ENCODE results near the gene TESK2. TPM values are rescaled to one million over a fixed set of nuclear protein-coding genes. Genes with fewer than 3 reads are reported as not detected.

TESK2 gene
- total RNA-seq, 2 experiments from 2014 or later, result 3.0 to 4.4 TPM

DNA sequence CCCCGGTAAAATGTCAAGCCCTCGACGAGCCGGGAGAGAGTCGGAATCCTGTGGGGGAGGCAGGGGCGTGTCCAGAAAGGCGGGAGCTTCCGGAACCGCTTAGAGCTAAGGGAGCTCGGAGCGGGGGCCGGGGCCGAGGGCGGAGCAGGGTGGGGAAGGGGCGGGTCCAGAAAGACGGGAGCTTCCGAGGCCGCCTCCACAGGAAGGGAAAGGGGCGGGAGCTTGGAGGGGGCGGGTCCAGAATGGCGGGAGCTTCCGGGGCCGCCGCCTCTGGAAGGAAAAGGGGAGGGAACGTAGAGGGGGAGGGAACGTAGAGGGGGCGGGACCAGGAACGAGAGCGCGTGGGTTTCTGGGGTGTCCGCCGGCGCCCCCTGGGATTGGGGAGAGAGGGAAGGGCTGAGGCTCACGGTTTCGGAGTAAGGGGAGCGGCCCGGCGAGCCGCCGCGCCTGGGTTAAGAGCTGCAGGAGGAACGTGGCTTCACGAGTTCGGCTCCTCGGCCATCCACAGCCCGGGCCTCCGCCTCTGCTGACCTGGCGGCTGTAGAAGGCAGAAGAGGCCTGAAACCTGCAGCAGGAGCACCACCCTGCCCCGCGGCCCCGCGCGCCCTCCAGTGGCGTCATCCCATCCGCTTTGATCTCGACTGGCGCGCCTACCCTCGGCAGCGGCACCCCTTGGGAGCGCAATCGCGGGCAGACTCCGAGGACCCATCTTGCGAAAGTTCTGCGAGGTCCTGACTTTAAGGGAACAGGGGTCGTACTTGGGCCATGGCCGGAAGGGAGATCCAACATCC lies 187.2 kb downstream of the TESK2 start:
- peak overlapping the region; percentile 97 for H3K27ac Mint-ChIP-seq
- no peaks in the 10 kb centered on the region for H3K9me3 Mint-ChIP-seq (ENCODE audit: low read depth)
- no peaks in the 10 kb centered on the region for H3K36me3 Mint-ChIP-seq
- peak overlapping the region; percentile 92 for H3K4me3 Mint-ChIP-seq
- H3K27me3 Mint-ChIP-seq, result no peaks in the 10 kb centered on the region
- peak; percentile 89 for ATAC-seq
- CTCF ChIA-PET, result interaction anchor here (0.7 to 18.1 kb wide), 23 partner anchors 12 to 574 kb away, joined by 3 to 341 read pairs (median 4); partner anchors contain the start of genes BEST4, BTBD19, CCDC163 and EIF2B3
- peak; percentile 99 for DNase-seq
- peaks cover 41% of the 10 kb centered on the region for H3K4me1 Mint-ChIP-seq

GRCh38 chr1:45302505-45303150 lies 188.3 kb downstream of the TESK2 start:
- no peaks in the 10 kb centered on the region for H3K9me3 Mint-ChIP-seq (ENCODE audit: low read depth)
- peak overlapping the region; percentile 92 for H3K4me3 Mint-ChIP-seq
- H3K4me1 Mint-ChIP-seq, result peaks cover 41% of the 10 kb centered on the region
- no peaks in the 10 kb centered on the region for H3K27me3 Mint-ChIP-seq
- CTCF ChIA-PET, result interaction anchor here (0.7 to 18.1 kb wide), 12 partner anchors 10 to 573 kb away, joined by 3 to 341 read pairs (median 6); partner anchors contain the start of genes BTBD19, HECTD3, HPDL and MUTYH
- no peaks in the 10 kb centered on the region for H3K36me3 Mint-ChIP-seq
- H3K27ac Mint-ChIP-seq, result no peak overlapping the region
- no peak for ATAC-seq
- DNase-seq, result no peak

GRCh38 chr1:45300669-45300997 lies 190.3 kb downstream of the TESK2 start:
- Mint-ChIP-seq H3K27me3 (no peaks in the 10 kb centered on the region), H3K36me3 (no peaks in the 10 kb centered on the region), H3K9me3 (ENCODE audit: low read depth) (no peaks in the 10 kb centered on the region), H3K27ac (no peak overlapping the region), H3K4me1 (peaks cover 24% of the 10 kb centered on the region), H3K4me3 (no peak overlapping the region)
- ATAC-seq (no peak), DNase-seq (no peak)
- CTCF ChIA-PET, result interaction anchor here (0.7 to 18.1 kb wide), 10 partner anchors 8 to 570 kb away, joined by 3 to 341 read pairs (median 5); partner anchors contain the start of genes HECTD3, MUTYH, TESK2 and TOE1

DNA sequence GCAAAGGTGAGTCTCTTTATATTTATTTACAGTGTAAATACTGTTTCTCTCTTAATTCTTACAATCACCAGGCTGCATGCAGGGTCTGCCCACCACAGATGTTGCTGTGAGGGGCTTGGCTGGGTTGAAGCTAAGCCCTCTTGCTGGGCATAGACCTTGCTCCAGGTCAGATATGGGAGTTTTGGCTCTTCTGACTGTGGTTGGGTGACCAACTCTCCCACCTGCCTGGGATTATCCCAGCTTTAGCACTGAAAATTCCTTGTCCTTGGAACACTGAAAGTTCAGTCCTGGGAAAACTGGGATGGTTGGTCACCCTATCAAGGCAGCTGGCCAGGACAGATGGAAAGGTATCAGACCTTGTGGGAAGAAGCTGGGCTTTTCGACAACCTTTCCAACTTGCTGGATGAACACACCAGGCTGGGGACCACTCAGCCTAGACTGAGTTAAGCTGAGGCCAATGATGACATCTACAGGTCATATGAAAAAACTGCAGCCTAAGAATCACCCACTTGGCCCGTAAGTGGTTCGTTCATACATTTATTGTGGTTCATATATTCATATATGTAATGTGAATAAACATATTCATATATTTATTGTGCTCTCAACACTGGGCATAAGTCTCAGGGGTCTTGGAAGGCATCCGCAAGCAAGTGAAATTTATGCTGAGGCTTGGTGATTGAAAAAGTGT lies 190.8 kb downstream of the TESK2 start:
- no peaks in the 10 kb centered on the region for H3K27me3 Mint-ChIP-seq
- peaks cover 19% of the 10 kb centered on the region for H3K4me1 Mint-ChIP-seq
- no peak for ATAC-seq
- no peaks in the 10 kb centered on the region for H3K9me3 Mint-ChIP-seq (ENCODE audit: low read depth)
- CTCF ChIA-PET, result interaction anchor here (0.6 to 18.1 kb wide), 13 partner anchors 8 to 586 kb away, joined by 3 to 341 read pairs (median 3); partner anchors contain the start of genes HECTD3, MUTYH, TOE1 and UROD
- peak; percentile 55 for DNase-seq
- no peaks in the 10 kb centered on the region for H3K36me3 Mint-ChIP-seq
- H3K27ac Mint-ChIP-seq, result no peak overlapping the region
- no peak overlapping the region for H3K4me3 Mint-ChIP-seq

GRCh38 chr1:45299296-45299695 lies 191.7 kb downstream of the TESK2 start:
- DNase-seq, result no peak
- no peak overlapping the region for H3K27ac Mint-ChIP-seq
- H3K4me3 Mint-ChIP-seq, result no peak overlapping the region
- CTCF ChIA-PET, result interaction anchor here (0.8 to 18.1 kb wide), 8 partner anchors 17 to 571 kb away, joined by 3 to 341 read pairs (median 3); partner anchors contain the start of genes HECTD3, MUTYH, TOE1 and UROD
- H3K4me1 Mint-ChIP-seq, result peaks cover 11% of the 10 kb centered on the region
- H3K9me3 Mint-ChIP-seq (ENCODE audit: low read depth), result no peaks in the 10 kb centered on the region
- H3K27me3 Mint-ChIP-seq, result no peaks in the 10 kb centered on the region
- H3K36me3 Mint-ChIP-seq, result no peaks in the 10 kb centered on the region
- ATAC-seq, result no peak

- CTCF ChIA-PET, result interaction anchor here (1.4 to 18.1 kb wide), 2 partner anchors 282 to 462 kb away, joined by 4 to 341 read pairs; partner anchors contain the start of genes HECTD3 and UROD
- DNase-seq, result no peak
Measured at GRCh38 chr1:45297666-45298356, 193.2 kb downstream of the TESK2 start.

More at GRCh38 chr1:45297666-45298356, 193.2 kb downstream of the TESK2 start:
- ATAC-seq, result no peak
- Mint-ChIP-seq H3K9me3 (ENCODE audit: low read depth) (no peaks in the 10 kb centered on the region), H3K27ac (no peak overlapping the region), H3K27me3 (no peaks in the 10 kb centered on the region), H3K4me1 (peaks cover 8% of the 10 kb centered on the region), H3K36me3 (no peaks in the 10 kb centered on the region), H3K4me3 (no peak overlapping the region)

Other genes starting within 250 kb of the TESK2 start
- gene HPDL, start 164.3 kb downstream of the TESK2 start, total RNA-seq, result 10 to 100 TPM; 16.3 to 23.4 TPM
- 10 to 100 TPM; 21.4 to 26.5 TPM for gene TOE1, start 151.0 kb downstream of the TESK2 start, total RNA-seq
- gene MUTYH, start 150.7 kb downstream of the TESK2 start, total RNA-seq, result 10 to 100 TPM; 65.3 to 67.2 TPM
- 1 to 10 TPM; 7.8 to 7.9 TPM for gene CCDC163, start 8.9 kb upstream of the TESK2 start, total RNA-seq
- gene MMACHC, start 9.1 kb upstream of the TESK2 start, total RNA-seq, result 1 to 10 TPM; 7.3 to 8.4 TPM
- gene PRDX1, start 30.7 kb upstream of the TESK2 start, total RNA-seq, result 100 to 1,000 TPM; 225 to 412 TPM
- 100 to 1,000 TPM; 137 to 150 TPM for gene AKR1A1, start 59.7 kb upstream of the TESK2 start, total RNA-seq
- gene NASP, start 92.9 kb upstream of the TESK2 start, total RNA-seq, result 100 to 1,000 TPM; 233 to 256 TPM
- gene CCDC17, start 132.9 kb upstream of the TESK2 start, total RNA-seq, result 1 to 10 TPM; 2.5 to 3.9 TPM
- gene GPBP1L1, start 195.4 kb upstream of the TESK2 start, total RNA-seq, result 100 to 1,000 TPM; 110 to 111 TPM
- 10 to 100 TPM; 20.9 to 24.0 TPM for gene TMEM69, start 197.0 kb upstream of the TESK2 start, total RNA-seq

Data from activated CD8-positive, alpha-beta memory T cell treated with anti-CD3 and anti-CD28 coated beads, Interleukin-2, amount 10 ng/mL, durations not matched to agents 7 days and 5 days (primary cell).